GM19397 (cell line): ENCODE results near the gene MRPL1.
"Not testable (repeated sequence)": the region's sequence is repeated elsewhere in the genome, so short reads cannot be mapped to it uniquely, and the experiment has no call there.

ENCODE experiments used
- ATAC-seq: cut with Tn5 transposase; IDR thresholded peaks from one replicate; pipeline ENCODE4 v1.9.1; 2021; ENCODE audit warnings: mild to moderate bottlenecking, moderate library complexity; ENCODE audit not compliant: unreplicated experiment

Gene MRPL1

DNA sequence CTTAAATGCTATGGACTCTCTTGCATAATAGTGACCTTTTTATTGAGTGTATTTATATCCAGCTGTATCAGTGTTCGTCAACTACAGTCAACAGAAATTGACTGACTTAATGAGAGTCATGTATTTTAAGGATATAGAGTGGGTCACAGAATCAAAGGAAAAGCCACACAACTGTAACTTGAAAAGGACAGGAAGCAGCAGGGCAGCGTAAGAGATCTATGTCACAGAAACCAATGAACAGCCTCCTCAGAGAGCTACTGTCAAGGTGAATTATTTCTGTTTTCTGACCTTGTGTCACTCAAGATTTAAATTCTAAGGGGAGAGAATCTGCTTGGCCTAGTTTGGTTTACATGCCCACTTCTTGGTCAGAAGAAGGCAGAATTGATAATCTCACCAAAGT lies 100.4 kb downstream of the MRPL1 start:
- no peak for ATAC-seq

DNA sequence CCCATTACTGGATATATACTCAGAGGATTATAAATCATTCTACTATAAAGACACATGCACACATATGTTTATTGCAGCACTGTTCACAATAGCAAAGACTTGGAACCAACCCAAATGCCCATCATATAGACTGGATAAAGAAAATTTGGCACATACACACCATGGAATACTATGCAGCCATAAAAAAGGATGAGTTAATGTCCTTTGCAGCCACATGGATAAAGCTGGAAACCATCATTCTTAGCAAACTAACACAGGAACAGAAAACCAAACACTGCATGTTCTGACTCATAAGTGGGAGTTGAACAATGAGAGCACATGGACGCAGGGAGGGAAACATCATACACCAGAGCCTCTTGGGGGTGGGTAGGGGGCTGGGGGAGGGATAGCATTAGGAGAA lies 111.0 kb downstream of the MRPL1 start:
- not testable (repeated sequence) for ATAC-seq

DNA sequence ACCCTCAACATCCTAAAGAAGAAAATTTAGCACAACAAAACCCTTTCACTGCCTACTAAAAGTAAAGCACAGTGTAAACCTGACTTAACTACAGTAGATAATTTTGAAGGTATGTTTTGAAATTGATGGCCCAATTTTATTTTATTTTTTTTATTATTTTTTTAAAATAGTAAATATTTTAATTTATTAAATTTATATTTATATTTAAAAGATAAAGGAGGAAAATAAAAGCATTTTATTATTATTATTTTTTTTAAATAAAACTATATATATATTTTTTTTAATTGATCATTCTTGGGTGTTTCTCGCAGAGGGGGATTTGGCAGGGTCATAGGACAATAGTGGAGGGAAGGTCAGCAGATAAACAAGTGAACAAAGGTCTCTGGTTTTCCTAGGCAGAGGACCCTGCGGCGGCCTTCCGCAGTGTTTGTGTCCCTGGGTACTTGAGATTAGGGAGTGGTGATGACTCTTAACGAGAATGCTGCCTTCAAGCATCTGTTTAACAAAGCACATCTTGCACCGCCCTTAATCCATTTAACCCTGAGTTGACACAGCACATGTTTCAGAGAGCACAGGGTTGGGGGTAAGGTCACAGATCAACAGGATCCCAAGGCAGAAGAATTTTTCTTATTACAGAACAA lies 120.4 kb downstream of the MRPL1 start:
- ATAC-seq: not testable (repeated sequence)

DNA sequence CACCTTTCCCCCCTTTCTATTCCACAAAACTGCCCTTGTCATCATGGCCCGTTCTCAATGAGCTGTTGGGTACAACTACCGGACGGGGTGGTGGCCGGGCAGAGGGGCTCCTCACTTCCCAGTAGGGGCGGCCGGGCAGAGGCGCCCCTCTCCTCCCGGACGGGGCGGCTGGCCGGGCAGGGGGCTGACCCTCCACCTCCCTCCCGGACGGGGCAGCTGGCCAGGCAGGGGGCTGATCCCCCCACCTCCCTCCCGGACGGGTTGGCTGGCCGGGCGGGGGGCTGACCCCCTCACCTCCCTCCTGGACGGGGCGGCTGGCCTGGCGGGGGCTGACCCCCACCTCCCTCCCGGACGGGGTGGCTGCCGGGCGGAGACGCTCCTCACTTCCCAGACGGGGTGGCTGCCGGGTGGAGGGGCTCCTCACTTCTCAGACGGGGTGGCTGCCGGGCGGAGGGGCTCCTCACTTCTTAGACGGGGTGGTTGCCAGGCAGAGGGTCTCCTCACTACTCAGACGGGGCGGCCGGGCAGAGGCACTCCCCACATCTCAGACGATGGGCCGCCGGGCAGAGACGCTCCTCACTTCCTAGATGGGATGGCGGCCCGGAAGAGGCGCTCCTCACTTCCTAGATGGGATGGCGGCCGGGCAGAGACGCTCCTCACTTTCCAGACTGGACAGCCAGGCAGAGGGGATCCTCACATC lies 121.1 kb downstream of the MRPL1 start:
- not testable (repeated sequence) for ATAC-seq

DNA sequence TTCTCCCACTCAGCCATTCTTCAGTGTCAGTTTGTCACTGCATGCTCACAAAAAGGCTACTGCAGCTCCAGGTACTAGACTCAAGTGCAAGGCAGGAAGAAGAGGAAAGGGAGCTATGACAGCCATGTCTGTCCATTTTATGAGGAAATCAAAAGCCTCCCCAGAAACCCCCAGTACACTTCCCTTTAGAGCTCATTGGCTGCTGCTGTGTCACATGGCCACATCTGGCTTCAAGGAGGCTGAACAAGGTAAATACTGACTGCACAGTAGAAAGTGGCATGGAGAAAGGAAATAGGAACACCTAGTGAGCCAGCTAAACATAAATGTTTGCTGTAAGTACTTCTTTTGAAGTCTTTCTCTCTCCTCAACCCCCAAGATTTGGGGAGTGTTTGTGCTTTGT lies 127.3 kb downstream of the MRPL1 start:
- ATAC-seq: no peak

DNA sequence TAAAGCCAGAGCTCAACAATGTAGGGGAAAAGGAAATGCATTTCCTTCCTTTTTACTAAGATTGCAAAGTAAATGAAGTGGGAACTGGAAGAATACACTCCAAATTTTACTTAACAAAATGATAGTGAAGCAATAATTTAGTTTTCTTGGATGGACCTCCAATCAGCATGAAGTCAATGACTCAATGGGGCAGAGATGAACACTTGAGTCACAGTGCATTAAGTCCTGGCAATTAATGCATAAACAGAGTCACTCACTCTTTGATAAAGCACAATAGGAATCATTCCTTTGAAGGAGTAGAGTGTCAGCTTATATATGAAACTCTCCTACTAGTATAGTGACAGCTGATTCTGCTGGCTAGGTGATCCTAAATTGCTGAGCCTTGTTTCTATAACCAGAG lies 127.8 kb downstream of the MRPL1 start:
- ATAC-seq: no peak

DNA sequence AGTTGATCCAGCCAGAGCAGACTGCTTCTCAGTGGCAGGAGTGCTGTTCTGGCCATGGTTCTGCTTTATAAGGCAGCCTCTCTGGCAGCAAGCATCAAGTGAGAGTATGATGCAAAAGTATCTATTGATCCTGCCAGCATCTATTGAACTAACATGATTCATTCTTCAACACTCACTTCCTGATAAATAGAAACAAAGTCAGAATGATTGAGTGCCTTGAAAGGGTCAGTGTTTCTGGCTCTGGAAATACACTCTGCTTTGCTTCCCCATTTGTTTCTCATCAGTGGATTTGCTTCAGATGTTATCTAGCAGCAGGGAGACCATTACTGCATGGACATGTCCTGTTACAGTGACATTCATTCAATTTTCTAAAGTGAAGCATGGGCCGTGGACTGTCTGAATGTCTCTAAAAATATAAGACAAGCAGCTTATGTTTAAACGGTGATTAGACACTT lies 128.3 kb downstream of the MRPL1 start:
- no peak for ATAC-seq

DNA sequence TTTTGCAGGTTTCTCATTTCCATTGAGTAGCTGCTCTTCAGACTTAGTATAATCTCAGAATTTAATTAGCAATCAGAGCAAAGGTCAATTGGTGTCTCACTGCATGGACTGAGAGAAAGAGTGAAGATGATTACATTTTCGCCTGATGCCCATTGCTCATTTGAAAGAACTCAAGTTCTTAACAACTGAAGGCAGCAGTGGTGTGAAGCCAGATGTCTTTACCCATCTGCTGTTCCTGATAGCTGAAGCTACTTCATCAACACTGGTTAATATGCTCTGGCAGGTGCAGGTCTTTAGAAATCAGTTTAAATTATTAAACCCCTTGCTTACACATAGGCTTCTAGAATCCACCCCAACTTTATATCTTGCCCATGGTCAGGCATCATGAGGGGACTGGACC lies 130.0 kb downstream of the MRPL1 start:
- ATAC-seq: no peak

DNA sequence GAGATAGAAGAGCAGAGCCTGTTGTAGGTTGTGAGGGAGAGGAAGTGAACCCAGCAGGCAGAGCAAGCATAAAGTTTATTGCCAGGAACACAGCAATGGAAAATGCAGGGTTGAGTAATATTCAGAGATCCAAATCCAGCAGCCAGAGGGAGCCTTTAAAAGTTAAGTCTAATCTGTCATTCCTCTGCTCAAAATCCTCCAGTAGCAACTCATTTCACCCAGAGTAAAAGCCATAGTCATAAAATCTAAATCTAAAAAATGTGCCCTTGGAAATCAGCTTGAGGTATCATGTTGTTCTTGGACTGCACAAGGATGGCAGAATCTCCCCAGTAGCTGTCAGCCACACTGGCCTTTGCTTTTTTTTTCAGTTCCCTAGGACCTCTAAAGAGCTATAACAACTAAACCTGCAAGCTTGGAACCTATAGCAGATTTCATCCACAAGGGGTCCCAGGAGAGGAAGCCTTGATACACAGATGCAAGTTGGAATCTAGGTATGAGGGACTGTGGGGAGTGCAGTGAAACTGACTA lies 131.6 kb downstream of the MRPL1 start:
- peak; percentile 65 for ATAC-seq

DNA sequence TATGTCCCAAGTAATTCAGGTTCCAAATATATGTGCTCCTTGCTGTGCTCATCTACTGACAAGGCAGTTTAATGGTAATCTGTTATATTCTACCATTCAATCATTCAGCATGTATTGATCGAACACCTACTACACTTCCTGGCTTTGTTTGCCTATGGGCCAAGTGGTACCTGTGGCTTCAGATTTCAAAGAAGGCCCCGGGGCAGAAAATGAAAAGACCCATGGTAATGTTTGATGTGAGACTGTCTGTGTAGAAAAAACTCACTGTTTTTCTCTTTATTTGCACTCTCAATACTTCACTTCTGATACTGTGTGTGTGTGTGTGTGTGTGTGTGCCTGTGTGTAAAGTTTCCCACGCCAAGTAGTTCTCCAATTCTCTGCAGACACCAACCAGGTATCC lies 133.4 kb downstream of the MRPL1 start:
- ATAC-seq: no peak

DNA sequence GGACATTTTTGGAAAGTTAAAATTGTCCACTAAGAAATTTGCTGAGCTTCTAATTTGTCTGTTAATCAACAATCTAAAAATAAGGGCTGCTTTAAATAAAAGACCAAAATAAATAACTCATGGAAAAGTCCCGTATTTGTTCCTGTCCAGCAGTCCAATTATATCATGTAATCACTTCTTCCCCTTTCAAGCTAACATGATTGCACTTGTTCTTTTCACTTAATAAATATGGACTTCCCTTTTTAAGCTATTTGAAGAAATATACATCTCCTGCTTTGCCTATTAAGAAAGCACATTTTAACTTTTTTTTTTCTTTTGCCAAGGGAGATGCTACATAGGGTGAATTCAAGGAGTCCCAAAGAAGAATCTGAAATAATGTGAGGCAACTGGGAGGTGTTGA lies 138.9 kb downstream of the MRPL1 start:
- no peak for ATAC-seq

DNA sequence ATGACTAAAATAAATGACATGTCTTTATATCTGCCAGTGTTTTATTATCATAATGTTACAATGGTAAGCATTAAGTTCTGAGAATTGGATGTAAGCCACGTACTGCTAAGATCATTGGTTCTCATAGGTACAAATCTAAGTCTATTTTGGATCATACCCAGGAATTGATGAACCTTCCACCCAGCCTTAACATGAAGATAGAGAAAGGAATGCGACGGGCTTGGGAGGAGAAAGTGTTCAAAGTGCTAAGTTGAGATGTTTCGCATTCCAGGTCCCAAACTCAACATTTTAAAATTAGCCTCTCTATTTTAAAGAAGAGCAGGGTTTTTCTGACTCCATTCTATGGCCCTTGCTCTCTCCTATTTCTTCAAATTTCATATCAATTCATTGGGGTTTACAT lies 139.6 kb downstream of the MRPL1 start:
- ATAC-seq: no peak
